Vagina (tissue), 2 donors: ENCODE data around the gene SLC25A31.

ENCODE experiments used
- POLR2A ChIP-seq, 2 donors: fragments of 450-650 bp; IDR thresholded peaks; one replicate each; pipeline ENCODE4 v1.6.1; 2017; ENCODE audit warnings: antibody characterized with exemption in 2 of 2, mild to moderate bottlenecking in 2 of 2, moderate library complexity in 2 of 2
- TF ChIP-seq, protein P1 (sequence below), 3 experiments: fragments of 450-650 bp in 2 of 3; fragments of 200-600 bp in 1 of 3; sonication (generic) in 1 of 3; IDR thresholded peaks; one replicate each; pipeline ENCODE4 v1.5.1; 2017 to 2019; ENCODE audit warnings: antibody characterized with exemption in 3 of 3, mild to moderate bottlenecking in 2 of 3, moderate library complexity in 2 of 3

DNA sequence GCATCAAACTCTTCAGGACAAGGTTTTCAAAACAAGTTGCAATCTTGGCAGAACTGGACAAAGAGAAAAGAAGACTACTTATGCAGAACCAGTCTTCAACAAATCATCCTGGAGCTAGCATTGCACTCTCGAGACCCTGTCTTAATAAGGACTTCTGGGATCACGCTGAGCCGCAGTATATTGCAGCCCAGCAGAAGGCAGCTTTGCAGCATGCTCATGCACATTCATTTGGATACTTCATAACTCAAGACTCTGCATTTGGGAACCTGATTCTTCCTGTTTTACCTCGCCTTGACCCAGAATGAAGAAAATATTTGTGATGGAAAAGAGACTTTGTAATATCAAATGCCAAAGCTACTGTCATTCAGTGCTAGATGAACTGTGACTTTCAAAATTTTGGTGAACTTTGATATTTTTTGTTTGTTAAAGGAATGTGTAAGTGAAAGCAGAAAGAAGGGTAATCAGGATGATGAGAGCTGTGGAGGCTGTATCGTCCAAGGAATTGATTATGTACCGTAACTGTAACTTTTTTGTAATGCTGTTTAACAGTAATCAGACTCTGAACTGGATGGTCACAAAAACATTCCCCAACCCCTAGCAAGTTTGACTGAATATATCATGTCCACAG lies 79.1 kb downstream of the SLC25A31 start:
- TF ChIP-seq, protein P1, sequence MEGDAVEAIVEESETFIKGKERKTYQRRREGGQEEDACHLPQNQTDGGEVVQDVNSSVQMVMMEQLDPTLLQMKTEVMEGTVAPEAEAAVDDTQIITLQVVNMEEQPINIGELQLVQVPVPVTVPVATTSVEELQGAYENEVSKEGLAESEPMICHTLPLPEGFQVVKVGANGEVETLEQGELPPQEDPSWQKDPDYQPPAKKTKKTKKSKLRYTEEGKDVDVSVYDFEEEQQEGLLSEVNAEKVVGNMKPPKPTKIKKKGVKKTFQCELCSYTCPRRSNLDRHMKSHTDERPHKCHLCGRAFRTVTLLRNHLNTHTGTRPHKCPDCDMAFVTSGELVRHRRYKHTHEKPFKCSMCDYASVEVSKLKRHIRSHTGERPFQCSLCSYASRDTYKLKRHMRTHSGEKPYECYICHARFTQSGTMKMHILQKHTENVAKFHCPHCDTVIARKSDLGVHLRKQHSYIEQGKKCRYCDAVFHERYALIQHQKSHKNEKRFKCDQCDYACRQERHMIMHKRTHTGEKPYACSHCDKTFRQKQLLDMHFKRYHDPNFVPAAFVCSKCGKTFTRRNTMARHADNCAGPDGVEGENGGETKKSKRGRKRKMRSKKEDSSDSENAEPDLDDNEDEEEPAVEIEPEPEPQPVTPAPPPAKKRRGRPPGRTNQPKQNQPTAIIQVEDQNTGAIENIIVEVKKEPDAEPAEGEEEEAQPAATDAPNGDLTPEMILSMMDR (IDR thresholded peaks at IDR 0.05) = no peak
- TF ChIP-seq POLR2A (IDR thresholded peaks at IDR 0.05) = no peak
